Measurements from ENCODE around the gene PI16.

DNA sequence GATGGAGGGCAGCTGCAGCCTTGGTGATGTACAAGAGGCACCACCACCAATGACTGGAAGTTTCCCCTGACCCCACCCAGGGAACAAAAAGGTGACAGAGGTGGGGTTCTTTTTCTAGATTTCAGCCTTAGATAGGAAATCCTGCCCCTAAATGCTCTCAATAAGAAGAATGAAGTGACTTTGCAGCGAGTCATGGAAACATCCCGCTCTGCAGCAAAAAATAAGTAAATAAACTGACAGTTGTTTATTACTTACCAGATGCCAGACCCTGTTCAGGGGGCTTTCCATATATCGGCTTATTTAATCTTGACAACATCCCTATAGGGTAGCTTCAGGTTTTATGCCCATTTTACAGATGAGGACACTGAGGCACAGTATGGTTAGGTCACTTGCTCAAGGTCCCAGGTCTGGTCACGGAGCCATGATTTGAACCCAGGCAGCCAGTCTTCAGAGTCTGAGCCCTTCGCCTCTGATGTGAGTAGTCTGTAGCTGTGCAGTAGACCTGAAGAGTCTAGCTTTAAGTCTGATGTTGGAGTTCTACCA lies 49.6 kb upstream of the PI16 start:
- TF ChIP-seq, protein P1, sequence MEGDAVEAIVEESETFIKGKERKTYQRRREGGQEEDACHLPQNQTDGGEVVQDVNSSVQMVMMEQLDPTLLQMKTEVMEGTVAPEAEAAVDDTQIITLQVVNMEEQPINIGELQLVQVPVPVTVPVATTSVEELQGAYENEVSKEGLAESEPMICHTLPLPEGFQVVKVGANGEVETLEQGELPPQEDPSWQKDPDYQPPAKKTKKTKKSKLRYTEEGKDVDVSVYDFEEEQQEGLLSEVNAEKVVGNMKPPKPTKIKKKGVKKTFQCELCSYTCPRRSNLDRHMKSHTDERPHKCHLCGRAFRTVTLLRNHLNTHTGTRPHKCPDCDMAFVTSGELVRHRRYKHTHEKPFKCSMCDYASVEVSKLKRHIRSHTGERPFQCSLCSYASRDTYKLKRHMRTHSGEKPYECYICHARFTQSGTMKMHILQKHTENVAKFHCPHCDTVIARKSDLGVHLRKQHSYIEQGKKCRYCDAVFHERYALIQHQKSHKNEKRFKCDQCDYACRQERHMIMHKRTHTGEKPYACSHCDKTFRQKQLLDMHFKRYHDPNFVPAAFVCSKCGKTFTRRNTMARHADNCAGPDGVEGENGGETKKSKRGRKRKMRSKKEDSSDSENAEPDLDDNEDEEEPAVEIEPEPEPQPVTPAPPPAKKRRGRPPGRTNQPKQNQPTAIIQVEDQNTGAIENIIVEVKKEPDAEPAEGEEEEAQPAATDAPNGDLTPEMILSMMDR (conservative IDR thresholded peaks at IDR 0.05 in 1 of 2, IDR thresholded peaks at IDR 0.05 in 1 of 2; ENCODE audit: extremely low read depth in 1 of 2, insufficient read depth in 1 of 2, low read depth in 1 of 2, low read length in 2 of 2): no peak
- no peak for TF ChIP-seq EZH2 (IDR thresholded peaks at IDR 0.05; ENCODE audit: borderline replicate concordance, low read length)
